ENCODE results near the gene PLGRKT.
"Not testable (repeated sequence)": the region's sequence is repeated elsewhere in the genome, so short reads cannot be mapped to it uniquely, and the experiment has no call there.

The PLGRKT gene

DNA sequence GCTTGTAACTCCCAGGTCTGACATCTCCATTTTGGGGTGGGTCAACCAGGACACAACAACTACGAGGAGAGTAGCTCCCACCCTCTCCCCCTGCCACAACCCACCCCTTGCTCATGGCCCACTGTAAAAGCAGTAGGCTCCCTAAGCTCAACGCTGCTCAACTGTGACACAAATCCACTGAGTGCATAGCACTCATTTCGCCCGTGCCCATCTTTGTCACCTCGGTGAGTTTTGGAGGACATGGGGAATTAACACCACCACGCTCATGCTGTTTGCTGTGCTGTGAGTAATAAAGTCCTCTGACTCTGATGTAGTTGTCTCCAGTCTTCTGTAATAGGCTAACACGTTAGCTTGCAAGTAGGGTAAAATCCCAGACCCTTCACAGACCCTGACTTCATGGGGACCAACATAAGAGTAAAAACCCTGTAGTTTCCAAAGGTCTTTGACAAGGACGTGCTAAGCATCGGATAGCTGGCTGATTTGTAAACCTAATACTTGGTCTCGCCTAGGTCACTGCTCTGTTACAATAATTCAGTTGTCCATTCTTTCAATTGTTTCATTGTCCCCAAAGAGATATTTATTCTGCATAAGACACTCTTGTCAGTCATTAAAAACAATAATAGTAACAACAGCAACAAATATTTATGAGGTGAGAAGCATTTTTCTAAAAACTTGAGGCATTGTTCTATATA lies 7.7 kb downstream of the PLGRKT start:
- DNase-seq (ENCODE audit: low read depth) = no peak

DNA sequence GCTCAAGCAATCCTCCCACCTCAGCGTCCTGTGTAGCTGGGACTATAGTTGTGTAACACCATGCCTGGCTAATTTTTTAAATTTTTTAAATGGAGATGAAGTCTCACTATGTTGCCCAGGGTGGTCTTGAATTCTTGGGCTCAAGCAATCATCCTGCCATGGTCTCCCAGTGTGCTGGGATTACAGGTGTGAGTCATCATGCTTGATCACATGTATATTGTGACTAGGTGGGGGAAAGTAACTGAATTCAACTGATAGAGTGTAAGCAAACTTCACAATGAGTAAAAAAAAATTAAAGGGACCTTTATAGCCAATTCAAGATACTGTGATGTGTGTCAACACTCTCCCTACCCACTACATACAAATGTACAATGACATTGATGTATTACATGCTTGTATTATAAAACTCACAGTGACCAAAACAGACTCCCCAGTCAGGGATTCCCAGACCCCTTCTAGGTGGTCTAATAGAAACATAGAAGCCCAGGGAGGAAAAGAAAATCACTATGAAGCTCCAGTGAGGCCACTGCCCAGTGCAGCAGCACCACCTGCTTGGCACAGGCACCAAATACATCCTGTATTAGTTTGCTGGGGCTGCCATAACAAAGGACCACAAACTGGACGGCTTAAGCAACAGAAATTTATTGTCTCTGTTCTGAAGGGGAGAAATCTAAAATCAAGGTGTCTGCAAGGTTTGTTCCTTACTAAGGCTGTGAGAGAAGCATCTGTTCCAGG lies 8.8 kb downstream of the PLGRKT start:
- DNase-seq (ENCODE audit: low read depth) = no peak

DNA sequence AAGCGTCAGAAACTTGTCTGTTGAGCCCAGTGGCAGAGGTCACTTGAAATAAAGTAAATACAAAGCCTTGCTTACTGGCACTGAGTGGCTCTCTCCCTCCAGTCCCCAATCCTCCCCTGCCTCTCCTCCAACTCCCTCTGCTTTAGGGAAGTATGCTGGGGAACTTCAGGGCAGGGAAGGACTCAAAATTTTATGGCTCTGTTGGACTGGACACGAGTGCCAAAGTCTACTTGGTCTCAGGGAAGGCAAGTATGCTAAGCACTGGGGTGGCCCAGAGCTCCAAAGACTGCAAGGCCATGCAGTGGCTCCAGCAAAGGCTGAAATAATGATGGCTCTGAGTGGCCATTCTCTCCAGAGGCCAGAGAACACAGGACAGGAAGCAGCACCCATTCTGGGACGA lies 9.6 kb downstream of the PLGRKT start:
- no peak for DNase-seq (ENCODE audit: low read depth)

DNA sequence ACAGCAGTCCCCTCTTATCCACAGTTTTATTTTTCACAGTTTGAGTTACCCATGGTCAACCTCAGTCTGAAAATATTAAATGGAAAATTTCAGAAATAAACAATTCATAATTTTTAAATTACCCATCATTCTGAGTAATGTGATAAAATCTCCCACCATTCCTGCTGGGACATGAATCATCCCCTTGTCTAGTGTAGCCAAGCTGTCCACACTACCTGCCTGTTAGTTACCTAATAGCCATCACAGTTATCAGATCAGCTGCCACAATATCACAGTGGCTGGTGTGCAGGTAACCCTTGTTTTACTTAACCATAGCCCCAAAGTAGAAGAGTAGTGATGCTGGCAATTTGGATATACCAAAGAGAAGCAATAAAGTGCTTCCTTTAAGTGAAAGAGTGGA lies 10.7 kb downstream of the PLGRKT start:
- DNase-seq (ENCODE audit: low read depth) = no peak

DNA sequence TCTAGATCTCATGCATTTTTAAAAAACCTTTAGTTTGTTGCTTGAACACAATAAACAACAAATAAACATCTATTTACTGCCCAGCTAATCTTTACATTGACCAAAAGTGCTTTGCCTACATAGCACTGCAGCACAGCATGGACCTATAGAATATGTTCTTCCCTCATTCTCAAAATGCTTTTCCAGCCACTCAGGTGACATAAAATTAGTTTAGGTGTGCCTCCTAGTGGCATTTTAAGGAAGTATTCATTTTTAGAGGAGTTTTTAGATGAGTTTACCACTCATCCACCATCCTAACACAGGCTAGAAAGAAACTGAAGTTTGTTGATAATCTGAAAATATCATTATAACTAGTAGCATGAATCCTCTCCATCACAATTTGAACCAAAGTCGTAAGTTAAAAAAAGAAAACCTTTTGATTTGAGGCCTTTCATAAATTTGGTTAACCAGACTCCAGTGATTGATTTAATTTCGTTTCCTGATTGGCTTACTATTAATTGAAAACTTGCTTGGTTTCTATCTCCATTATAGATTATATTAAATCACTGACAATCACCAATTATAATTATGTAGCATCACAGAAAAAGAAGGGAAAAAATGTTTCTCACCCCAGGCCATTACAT lies 12.6 kb downstream of the PLGRKT start:
- no peak for DNase-seq (ENCODE audit: low read depth)

DNA sequence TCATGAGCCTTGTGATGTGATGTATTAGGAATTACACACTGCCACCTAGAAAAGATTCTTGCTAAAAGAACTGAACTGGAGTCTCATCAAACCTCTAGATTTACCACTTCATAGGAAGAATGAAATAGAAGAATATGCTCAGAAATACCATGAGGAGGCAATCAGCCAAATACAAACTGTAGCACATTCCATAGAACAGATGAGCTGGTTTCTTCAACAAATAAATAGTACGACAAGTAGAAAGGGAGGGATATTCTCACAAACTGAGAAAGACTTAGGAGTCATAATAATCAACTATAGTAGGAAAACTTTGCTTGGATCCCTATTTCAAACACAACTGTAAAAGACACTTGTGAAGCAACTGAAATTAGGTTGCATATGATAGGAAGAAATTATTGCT lies 15.4 kb downstream of the PLGRKT start:
- no peak for DNase-seq (ENCODE audit: low read depth)

DNA sequence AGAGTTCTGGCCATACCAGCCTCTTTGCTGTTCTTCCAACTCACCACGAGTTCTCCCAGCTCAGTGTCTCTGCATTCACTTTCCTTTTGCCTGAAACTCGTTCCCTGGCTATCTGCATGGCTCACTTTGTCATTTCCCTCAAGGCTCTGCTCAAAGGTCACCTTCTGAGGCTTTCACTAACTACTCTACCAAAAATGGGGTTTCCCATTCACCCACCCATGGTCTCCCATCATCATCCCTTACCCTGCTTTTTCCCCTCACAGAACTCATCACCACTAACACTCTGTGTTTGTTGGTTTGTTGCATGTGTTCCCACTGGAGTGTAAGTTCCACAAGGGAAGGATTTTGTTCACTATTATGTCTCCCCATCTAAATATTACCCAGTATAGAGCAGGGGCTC lies 16.6 kb downstream of the PLGRKT start:
- no peak for DNase-seq (ENCODE audit: low read depth)

DNA sequence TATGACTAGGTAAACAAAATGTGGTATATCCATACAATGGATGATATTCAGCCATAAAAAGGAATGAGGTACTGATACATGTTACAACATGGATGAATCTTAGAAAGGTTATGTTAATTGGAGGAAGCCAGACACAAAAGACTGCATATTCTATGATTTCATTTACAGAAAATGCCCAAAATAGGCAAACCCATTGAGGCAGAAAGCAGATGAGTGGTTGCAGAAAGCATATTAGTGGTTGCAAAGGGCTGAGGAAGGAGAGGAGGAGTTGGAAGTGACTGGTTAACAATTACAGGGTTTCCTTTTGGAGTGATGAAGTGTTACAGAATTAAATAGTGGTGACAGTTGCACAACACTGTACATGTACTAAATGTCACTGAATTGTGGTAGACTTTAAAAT lies 17.7 kb downstream of the PLGRKT start:
- no peak for DNase-seq (ENCODE audit: low read depth)

DNA sequence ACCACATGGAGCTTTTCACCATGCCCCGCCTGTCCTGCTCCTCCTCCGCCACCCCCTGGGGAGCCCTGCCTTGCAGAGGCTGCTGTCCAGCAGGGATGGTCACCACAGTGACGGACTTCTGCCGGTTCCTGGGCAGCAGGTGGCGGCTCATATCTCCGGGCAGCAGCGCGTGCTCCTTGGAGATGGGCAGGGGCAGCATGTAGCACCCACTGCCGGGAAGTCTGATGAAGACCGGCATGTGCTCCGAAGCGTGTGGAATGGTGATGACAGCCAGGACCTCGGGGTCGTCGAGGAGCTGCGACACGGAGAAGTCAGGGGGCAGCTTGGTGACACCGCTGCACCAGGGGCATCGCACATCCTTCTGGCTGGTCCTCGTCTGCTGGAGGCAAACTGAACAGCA lies 19.2 kb downstream of the PLGRKT start:
- no peak for DNase-seq (ENCODE audit: low read depth)

DNA sequence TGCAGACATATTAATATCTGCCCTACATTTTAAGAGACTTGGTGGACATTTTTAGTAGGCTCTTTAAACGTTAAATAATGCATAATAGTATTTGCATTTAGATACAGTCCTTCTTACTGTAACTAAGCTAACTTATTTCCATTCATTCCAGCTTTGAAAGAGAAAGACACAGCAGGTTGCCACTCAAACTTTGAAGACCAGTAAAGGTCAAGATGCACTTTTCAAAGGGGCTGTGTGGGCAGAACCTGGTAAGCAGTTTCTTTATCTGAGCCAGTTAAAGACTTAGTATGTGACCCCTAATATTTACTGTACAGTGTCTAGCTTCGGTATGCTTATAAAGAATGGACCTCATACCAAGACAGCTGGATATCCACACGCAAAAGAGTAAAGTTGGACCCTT lies 20.8 kb downstream of the PLGRKT start:
- no peak for DNase-seq (ENCODE audit: low read depth)

DNA sequence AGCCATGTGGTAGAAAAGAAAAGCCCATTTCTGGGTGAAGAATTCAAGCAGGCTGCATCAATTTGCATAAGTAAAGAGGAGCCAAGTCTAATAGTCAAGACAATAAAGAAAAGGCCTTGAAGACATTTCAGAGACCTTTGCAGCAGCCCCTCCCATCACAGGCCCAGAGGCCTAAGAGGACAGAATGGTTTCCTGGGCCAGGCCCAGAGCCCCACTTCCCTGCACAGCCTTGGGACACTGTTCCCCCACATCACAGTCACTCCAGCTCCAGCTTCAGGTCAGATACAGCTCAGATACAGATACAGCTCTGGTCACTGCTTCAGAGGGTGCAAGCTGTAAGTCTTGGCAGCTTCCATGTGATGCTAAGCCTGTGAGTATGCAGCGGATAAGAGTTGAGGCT lies 29.1 kb downstream of the PLGRKT start:
- no peak for DNase-seq (ENCODE audit: low read depth)

DNA sequence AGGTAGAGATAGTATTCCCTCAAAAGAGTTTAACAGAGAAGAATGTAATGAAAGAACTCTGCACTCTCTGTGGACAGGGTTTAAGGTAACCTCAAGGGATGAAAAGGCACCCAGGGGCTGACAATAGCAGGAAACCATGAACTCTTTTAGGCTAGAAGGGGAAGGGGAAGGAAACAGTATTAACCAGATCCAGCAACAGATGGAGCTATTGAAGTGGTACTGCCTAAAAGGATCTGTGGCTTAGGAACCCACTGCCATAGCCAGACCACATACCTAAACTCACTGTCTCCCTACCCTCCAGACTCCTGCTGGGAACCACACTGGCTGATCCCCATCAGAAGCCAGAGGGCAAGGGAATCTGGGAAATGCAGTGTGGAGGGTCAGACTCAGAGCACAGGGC lies 35.5 kb downstream of the PLGRKT start:
- DNase-seq (ENCODE audit: low read depth) = no peak

DNA sequence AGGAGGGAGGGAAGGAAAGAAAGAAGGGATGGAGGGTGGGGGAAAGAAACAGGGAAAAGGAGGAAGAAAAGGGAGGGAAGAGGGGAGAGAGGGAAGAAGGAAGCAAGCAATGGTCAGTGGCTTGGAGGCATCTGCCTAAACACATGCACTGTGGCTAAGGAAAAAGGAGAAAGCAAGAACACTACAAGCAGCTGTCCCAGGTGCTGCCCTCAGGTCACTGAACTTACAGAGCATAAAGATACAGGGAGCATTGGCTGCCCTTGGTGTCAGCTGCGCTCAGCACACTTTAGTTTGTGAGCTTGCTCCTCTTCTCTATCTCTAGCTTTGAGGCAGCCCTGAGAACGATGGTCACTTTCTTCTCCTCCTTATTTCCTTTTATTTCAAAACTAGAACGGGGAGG lies 40.2 kb downstream of the PLGRKT start:
- not testable (repeated sequence) for DNase-seq (ENCODE audit: low read depth)

DNA sequence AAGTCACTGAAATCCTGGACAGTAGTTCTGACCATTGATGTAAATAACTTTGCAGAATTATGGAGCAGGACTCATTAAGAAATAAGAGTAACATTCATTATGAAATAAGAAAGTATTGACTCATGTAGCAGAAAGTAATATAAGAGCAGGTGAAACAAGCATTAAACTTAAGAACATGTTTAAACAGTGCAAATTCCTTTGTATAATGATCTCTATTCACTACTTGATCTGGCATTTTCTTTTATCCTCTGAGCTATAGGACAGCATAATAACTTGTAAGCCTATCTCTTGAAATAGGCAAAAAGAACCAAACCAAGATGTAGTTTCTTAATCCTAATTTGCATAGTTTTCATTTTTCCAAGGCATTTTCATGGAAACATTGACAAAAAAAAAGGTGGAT lies 42.3 kb downstream of the PLGRKT start:
- no peak for DNase-seq (ENCODE audit: low read depth)

DNA sequence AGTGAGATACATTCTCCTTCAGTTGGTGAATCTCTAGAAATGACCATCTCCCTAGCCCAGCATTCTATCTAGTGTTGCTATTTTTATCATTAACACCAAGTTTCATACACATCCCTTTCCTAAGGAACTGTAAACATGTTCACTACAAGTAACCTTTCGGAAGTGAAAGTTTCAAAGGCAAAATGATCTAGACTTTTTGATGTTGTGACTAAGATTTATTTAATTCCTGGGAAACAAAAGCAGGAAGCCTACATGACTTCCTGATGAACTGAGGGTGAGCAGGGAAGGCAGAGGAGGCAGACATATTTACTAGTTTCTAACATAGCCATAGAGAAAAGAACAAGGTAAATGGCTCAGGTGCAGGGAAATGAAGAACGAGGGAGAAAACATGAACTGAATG lies 43.7 kb downstream of the PLGRKT start:
- DNase-seq (ENCODE audit: low read depth) = not testable (repeated sequence)

DNA sequence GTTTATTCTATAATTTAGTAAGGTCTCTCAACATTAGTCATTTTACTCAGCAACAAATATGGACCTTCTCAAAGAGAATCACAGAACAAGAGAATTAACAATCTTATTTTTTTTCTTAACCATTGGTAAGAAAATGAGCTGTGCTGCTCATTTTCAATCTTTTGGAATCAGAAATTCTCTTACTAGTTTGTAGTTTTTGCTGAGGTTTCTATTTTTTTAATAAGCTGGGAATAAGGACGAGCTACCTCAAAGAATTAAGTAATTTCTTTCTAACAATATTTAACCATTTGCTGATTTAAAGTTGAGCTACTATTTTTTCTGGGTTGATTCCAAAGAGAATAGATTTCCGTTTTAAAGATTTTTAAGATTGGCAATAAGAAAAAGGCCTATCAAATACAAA lies 44.2 kb downstream of the PLGRKT start:
- DNase-seq (ENCODE audit: low read depth) = no peak

DNA sequence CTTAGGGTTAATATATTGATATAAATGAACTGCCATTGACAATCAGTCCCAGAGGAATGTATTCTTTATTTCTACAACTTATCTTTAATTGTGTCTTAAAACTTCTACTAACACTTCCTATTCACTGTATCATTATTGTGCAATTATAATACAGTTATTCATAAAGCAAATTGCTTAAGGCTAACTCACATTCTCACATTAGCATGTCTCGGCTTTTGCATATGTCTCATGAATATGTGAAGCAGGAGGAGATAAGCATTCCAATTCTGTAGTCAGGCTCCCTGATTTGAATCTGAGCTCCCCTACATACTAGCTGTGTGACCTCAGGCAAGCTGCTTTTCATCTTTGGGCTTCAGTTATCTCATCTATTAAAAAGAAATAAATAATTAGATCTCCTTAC lies 45.4 kb downstream of the PLGRKT start:
- DNase-seq (ENCODE audit: low read depth) = no peak

DNA sequence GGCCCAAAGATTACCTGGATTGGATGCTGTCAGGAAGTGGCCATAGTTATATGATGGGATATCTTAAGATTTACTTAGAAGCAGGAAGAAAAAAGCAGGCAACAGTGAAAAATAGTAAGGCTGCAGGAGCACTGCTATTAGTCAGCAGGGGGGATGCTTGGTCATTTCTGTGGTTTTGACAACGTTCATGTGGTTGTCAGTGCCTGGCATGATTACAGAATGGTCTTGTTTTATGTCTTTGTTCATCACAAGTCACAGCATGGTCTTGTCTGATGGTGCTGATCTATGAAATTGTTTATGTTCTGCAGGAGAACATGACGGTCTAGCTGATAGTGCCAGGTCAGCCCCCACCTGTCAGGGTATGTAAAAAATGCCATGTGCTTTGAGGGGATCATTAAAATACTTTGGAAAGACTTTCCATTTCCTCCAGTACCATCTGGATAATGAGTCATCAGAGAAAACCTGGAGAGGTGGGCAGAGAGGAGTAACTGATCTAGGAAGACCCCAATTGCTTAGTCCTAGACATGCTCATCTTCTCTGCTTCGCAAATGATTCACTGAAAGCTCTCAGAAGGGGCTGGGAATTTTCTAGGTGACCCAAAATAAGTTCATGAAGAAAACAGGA lies 48.5 kb downstream of the PLGRKT start:
- peak; percentile 60 for DNase-seq (ENCODE audit: low read depth)

DNA sequence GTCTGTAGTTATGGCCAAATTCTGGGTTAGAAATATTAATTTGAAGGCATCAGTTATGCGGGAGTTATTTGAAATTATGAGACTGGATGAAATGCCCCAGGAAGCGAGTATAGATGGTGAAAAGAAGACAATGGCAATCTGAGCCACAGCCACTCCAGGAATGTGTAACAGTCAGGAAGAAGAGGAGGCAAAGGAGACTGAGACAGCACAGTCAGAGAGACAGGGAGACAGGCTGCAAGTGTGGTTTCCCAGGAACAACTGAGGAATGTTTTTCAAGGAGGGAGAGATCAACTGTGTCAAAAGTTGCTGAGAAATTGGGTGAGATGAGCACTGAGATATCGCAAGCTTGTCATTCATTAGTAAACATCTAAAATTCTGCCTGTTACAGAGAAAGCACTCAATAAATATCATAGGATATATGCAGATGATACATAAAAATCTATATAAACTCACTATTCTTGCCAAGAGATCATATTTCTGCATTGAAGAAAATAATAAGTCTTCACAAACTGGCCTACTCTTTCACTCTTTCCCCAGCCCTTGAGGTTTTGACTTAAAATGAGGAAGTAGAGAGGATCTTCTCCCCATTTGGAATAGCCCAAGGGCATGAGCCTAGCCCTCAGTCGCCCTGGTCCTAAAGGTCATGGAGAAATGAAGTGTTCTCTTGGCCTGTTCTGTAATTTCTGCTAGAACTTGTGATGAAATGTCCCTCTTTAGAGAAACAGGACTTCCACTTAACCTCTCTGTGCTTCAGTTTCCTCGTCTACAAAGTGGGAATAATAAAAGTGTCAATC lies 49.5 kb downstream of the PLGRKT start:
- no peak for DNase-seq (ENCODE audit: low read depth)

DNA sequence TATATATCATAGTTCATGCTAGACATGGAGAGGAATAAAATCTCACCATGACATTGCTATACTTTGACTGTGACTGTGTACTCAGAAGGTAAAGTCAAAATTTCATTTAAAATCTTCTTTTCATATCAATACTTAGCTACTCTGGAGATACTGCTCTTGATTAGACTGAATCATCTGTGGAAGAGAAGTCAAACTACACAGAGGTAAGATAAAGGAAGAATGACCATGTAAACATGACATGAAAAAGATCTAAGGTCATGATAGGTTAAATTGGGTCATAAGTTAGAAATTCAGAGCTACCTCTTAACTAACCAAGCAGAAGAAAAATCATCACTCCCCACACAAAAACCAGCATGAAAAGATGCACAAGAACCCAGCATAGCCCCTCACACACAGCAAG lies 53.3 kb downstream of the PLGRKT start:
- no peak for DNase-seq (ENCODE audit: low read depth)

DNA sequence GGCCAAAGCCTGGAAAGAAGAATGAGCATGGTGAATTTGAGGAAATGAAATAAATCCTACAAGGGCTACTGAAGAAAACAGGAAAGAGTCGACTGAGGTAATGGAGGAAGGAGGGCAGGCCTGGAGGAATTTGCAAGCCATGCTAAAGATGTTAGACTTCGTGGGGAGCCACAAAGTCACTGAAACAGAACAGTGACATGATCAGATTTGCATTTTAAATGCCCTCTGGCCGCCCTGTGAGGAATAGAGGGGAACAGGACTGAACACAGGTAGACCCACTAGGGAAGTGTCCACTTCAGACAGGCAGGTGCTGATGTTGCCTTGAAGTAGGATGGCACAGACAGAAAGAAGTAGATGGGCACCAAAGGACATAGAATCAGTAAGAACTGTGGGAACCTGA lies 55.2 kb downstream of the PLGRKT start:
- DNase-seq (ENCODE audit: low read depth) = no peak

DNA sequence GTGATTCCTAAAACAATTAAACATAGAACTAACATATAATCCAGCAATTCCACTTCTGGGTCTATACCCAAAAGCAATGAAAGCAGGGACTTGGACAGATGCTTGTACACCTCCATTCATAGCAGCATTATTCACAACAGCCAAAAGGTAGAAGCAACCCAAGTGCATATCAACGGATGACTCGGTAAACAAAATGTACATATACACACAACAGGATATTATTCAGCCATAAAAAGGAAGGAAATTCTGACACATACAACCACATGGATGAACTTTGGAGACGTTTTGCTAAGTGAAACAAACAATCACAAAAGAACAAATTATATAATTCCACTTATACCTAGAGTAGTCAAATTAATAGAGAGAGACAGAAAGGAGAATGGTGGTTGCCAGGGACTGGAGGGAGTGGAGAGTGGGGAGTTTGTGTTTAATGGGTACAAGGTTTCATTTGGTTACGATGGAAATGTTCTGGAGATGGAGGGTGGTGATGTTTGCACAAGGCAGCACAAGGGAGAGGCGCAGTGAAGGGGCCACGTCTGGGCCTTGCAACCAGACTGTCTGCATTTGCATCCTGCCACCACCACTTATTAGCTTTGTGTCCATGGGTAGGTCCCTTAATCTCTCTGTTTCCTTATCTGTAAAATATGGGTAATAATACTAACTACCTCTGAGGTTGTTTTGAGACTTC lies 61.8 kb downstream of the PLGRKT start:
- no peak for DNase-seq (ENCODE audit: low read depth)
